DMS 273 (cell line): Measurements from ENCODE around the gene TAF1A.

Experiments used
- DNase-seq: peaks from one replicate; lab custom pipeline; 2025; ENCODE audit not compliant: unreplicated experiment; lab: John Stamatoyannopoulos, UW

TAF1A gene

DNA sequence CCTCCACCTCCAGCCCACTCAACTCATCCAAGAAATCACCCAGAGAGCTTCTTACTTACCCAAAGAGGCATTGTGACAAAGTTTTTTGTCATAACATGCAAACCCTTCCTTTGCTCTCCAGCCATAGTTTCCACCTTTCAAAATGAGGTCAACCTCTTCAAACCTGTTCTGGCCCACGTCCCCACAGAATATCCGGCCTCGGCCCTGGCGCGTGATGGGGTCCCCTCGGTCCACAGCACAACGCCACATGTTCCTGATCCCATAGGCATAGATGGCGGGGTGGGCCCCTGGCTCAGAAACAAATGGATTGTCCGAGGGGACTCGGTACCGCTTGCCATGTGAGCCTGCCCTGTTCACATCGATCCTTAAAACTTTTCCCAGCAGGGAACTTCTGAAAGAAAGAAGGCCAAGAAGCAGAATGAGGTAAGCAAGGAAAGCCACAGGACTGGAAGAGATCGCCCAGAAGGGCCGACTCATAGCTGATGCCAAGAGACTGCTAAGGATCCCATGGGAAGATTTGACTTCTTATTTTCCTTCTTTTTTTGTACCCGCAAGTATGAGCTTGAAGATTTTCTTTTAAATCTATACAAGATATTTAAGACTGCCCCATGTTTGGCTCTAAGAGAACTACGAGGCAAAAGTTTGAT lies 49.7 kb downstream of the TAF1A start:
- DNase-seq, result no peak

DNA sequence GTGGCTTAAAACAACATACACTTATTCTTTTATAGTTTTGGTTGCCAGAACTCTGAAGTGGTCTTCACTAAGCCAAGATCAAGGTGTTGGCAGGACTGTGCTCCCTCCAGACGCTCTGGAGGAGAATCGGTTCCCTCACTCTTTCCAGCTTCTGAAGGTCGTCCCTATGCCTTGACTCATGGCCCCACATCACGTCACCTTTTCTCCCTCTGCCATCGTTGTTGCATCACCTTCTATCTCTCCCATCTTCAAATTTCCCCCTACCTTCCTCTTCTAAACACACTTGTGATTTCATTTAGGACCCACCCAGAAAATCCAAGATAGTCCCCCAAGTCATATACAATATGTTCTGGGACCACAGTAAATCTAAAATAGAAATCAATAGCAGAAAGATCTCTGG lies 54.3 kb downstream of the TAF1A start:
- no peak for DNase-seq

DNA sequence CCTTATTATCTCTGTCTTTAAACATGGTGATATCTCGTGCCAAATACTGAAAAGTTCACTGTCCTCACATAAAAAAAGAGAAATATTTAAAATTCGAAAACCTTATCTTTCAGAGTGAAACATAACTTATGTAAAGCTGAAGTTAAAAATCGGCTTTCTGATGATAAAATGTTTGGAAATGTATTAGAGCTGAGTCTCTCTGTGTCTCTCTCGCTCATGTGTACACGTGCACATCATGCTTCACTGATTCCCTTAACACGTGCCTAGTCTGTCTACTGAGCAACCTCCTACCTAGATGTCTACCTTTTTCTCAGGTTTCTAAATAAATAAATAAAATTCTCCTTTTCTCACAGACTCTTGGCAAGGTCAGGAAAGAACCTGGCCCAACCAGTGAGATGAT lies 58.9 kb downstream of the TAF1A start:
- DNase-seq, result no peak

DNA sequence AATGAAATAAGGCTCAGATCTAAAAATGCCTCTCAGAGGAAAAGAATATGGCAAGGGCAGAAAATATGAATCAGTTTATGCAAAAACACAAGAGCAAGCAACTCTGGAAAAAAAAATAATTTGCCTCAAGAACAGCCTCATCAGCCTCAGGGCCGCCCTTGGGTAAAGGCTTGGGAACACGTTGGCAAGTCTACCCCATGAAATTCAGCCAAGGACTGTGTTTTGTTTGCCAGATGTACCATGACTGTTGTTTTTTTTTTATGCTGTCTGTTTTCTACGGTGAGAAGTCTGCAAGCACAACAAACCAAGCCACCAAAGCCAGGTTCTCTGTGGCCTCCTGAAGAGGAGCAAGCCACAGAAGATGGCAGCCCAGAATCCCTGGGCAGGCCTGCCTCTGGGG lies 59.8 kb downstream of the TAF1A start:
- DNase-seq, result no peak

DNA sequence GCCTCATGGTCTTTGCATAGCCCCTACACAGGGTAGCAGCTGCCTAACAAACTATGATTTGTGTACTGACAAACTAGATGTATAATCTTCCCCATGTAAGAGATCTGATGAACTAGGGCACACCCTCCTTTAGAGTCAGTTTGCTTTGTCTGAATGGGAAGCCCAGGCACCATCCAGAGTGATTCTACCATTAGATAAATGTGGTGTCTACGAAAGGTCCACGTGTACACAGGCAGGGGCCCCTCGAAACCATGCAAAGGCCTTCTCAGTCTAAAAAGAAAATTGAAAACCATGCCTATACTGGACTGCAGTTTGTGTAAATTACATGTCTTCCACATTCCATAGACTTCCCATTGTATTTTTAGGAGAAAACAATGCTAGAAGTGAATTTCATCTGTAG lies 60.6 kb downstream of the TAF1A start:
- no peak for DNase-seq

DNA sequence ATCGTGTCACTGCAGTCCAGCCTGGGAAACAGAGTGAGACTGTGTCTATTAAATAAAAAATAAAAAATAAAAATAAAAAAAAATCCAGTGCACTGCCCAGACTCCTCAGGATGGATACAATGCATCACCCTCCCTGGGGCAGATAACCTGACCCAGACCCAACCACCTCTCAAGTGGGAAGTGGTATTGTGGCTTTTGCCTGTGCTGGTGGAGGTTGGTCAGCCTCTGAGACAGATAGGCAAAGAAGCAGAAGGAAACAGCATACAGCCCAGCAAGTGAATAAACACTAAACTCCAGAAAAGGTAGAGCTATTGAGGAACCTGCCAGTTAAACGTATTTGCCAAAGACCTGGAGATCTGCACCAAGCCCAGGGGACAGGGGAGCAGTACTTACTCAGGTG lies 63.8 kb downstream of the TAF1A start:
- no peak for DNase-seq

DNA sequence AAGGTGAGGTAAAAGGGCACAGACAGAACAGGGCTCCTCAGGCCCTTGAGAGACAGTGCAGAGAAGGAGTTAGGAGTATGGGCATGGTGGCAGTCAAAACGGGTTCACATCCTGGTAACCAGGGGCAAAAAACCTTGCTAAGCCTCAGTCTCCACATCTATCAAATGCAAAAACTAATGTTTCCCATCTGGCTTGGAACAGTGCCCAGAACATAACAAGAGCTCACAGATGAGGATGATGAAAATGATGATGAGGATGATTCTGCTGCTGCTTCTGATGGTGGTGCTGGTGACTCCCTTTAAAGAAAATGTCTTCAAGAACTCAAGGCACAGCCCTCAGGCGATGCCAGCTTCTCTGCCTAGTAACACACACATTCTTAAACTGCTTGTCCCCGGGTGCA lies 65.9 kb downstream of the TAF1A start:
- DNase-seq, result no peak

DNA sequence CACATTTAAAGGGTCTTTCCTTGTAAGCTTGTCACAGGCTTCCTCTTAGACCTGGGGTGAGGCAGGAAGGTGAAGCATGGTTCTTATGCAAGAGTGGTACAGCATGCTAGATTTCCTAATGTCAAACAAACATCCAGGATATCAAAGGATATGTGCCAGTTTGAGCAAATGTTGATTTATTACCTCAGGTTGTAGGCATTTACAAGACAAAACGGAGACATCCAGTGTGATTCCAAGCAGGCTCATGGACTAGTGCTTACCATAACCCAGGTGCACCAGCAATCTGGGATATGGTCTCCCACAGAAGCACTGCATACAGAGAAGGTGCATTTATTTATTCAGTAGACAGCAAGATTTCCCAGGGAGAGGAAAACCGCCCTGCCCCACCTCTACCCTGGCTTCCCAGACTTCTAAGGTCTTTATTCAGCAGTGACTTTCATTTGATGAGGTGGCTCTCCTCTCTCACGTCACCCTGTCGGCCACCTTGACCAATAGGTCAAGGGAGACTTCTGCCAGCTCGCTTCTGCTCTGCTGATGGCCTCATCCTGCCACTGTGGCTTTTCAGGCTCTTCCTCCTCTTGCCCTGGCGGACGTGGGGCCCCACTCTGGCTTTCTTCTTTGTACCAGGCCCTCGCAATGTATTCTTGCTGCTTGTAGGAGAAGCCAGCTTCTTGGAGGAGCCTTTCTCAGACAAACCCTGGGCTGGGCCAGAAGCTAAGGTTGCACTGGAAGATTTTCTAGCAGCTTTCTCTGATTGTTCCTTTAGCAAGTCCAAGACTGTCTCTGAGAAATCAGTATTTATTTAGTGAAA lies 67.4 kb downstream of the TAF1A start:
- no peak for DNase-seq

DNA sequence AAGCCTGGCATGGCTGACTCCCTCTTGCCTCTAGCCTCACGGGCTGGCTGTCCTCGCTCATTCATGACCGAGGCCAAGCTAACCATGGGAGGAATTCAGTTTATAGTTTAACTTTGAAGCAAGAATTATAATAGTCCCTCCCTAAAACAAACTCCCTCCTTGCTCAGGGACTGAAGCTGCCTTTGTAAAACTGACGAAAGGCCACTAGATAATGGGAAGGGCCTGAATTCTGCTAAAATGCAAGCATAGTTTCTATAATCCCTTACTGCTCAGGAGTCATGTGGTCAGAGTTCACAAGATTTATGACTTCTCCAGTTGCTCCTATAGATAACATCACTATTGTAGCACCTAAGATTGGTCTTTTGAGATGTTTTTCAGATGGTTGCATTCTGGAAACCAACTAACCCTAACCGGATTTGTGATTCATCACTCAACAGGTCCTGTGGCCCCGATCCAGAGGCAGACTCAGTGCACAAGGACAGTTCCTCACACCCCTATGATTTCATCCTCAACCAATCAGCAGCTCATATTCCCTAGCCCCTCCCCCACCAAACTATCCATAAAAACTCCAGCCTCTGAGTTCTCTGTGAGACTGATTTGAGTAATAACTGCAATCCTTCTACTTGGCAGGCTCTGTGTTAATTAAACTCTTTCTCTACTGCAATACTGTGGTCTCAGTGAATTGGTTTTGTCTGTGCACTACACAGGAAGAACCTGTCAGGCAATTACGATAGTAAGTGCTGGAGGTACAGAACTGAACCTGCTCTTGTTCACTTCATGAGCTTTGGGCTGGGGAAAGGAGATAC lies 68.2 kb downstream of the TAF1A start:
- no peak for DNase-seq
